Testis (tissue), 2 donors: ENCODE data around the gene TMBIM6.
"Not testable (repeated sequence)": the region's sequence is repeated elsewhere in the genome, so short reads cannot be mapped to it uniquely, and the experiment has no call there.

Experiments
- CTCF ChIP-seq, 3 experiments: fragments of 450-650 bp in 2 of 3; fragments of 200-600 bp in 1 of 3; sonication (generic) in 1 of 3; IDR thresholded peaks; one replicate each; pipeline ENCODE4 v1.5.1; 2016 to 2019; ENCODE audit warnings: antibody characterized with exemption in 3 of 3, mild to moderate bottlenecking in 2 of 3, moderate library complexity in 1 of 3
- POLR2A ChIP-seq: fragments of 450-650 bp; IDR thresholded peaks from one replicate; pipeline ENCODE4 v1.6.1; 2017; ENCODE audit warnings: antibody characterized with exemption, mild to moderate bottlenecking, moderate library complexity

GRCh38 chr12:49773102-49773501, 31.7 kb downstream of the TMBIM6 start:
- not testable (repeated sequence) for TF ChIP-seq CTCF (IDR thresholded peaks at IDR 0.05); POLR2A
